ENCODE data around the gene GOLGA7B.

Gene GOLGA7B

GRCh38 chr10:97825020-97825760 is 24.5 kb upstream of the GOLGA7B start:
- TF ChIP-seq CTCF (IDR thresholded peaks at IDR 0.05): no peak
- no peaks in the 10 kb centered on the region for H3K9me3 Mint-ChIP-seq
- DNase-seq: no peak
- H3K36me3 Mint-ChIP-seq (ENCODE audit: low read depth): no peaks in the 10 kb centered on the region
- H3K4me1 Mint-ChIP-seq: no peaks in the 10 kb centered on the region
- peaks cover 50% of the 10 kb centered on the region for H3K27me3 Mint-ChIP-seq (ENCODE audit: low read depth, poor library complexity)
- H3K27ac Mint-ChIP-seq: no peak overlapping the region
- H3K4me3 Mint-ChIP-seq: no peak overlapping the region

- TF ChIP-seq CTCF (IDR thresholded peaks at IDR 0.05): no peak
- H3K4me3 Mint-ChIP-seq: no peak overlapping the region
- no peak overlapping the region for H3K27ac Mint-ChIP-seq
- H3K9me3 Mint-ChIP-seq: no peaks in the 10 kb centered on the region
- no peaks in the 10 kb centered on the region for H3K36me3 Mint-ChIP-seq (ENCODE audit: low read depth)
- H3K27me3 Mint-ChIP-seq (ENCODE audit: low read depth, poor library complexity): peaks cover 50% of the 10 kb centered on the region
- no peak for DNase-seq
- H3K4me1 Mint-ChIP-seq: no peaks in the 10 kb centered on the region
Observed at GRCh38 chr10:97826892-97827291, 22.8 kb upstream of the GOLGA7B start.

GRCh38 chr10:97827702-97828291 is 21.8 kb upstream of the GOLGA7B start:
- Mint-ChIP-seq H3K27ac (no peak overlapping the region), H3K4me1 (no peaks in the 10 kb centered on the region), H3K36me3 (ENCODE audit: low read depth) (no peaks in the 10 kb centered on the region), H3K27me3 (ENCODE audit: low read depth, poor library complexity) (peaks cover 59% of the 10 kb centered on the region), H3K9me3 (no peaks in the 10 kb centered on the region), H3K4me3 (no peak overlapping the region)
- no peak for TF ChIP-seq CTCF (IDR thresholded peaks at IDR 0.05)
- no peak for DNase-seq

GRCh38 chr10:97828721-97829120 is 20.9 kb upstream of the GOLGA7B start:
- no peak for TF ChIP-seq CTCF (IDR thresholded peaks at IDR 0.05)
- Mint-ChIP-seq H3K9me3 (no peaks in the 10 kb centered on the region), H3K4me1 (no peaks in the 10 kb centered on the region), H3K27ac (no peak overlapping the region), H3K4me3 (no peak overlapping the region), H3K27me3 (ENCODE audit: low read depth, poor library complexity) (peaks cover 61% of the 10 kb centered on the region), H3K36me3 (ENCODE audit: low read depth) (no peaks in the 10 kb centered on the region)
- no peak for DNase-seq

GRCh38 chr10:97830064-97830463 is 19.6 kb upstream of the GOLGA7B start:
- H3K9me3 Mint-ChIP-seq: no peaks in the 10 kb centered on the region
- H3K36me3 Mint-ChIP-seq (ENCODE audit: low read depth): no peaks in the 10 kb centered on the region
- no peaks in the 10 kb centered on the region for H3K4me1 Mint-ChIP-seq

More at GRCh38 chr10:97830064-97830463, 19.6 kb upstream of the GOLGA7B start:
- Mint-ChIP-seq H3K27ac (no peak overlapping the region), H3K27me3 (ENCODE audit: low read depth, poor library complexity) (peaks cover 64% of the 10 kb centered on the region), H3K4me3 (no peak overlapping the region)
- no peak for DNase-seq
- TF ChIP-seq CTCF (IDR thresholded peaks at IDR 0.05): no peak

Data from nephron progenitor cell (in vitro differentiated cells).